Activated CD8-positive, alpha-beta memory T cell treated with anti-CD3 and anti-CD28 coated beads for 36 hours (primary cell): ENCODE measurements around the gene SVOPL. TPM values are rescaled to one million over a fixed set of nuclear protein-coding genes. Genes with fewer than 3 reads are reported as not detected.
"Not testable (repeated sequence)": the region's sequence is repeated elsewhere in the genome, so short reads cannot be mapped to it uniquely, and the experiment has no call there.

Experiments
- CTCF ChIA-PET: fragments of 350-600 bp; sonication (Branson Sonifier 250); formaldehyde crosslinking; loops from one replicate; lab custom pipeline; 2021; ENCODE audit warnings: antibody characterized with exemption; lab: Charles Lee
- POLR2A ChIA-PET: fragments of 350-600 bp; sonication (Branson Sonifier 250); formaldehyde crosslinking; loops from one replicate; lab custom pipeline; 2021; ENCODE audit warnings: antibody characterized with exemption; lab: Charles Lee
- total RNA-seq, 2 experiments: library from RNA; stranded (reverse); gene quantifications; one replicate each; pipeline ENCODE4 v1.2.3, GENCODE V29; 2021

The SVOPL gene
- total RNA-seq, 2 experiments from 2014 or later, result not detected

DNA sequence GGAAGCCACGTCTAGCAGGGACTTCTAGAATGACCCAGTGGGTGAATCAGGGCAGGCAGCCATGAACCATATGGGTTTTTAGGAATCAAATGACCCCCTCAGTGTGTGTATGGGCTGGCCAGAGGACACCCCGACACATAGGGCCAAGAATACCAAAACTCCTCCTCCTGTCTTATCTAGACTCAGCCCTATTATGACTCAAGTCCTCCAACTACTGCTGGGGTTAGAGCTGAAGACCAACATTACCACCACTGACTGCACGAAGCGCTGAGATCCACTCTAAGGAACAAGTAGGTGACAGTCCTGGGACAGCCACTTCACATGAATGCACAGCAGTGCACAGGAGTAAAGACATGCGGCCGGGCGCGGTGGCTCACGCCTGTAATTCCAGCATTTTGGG, 11.5 kb upstream of the SVOPL start:
- CTCF ChIA-PET, result no interaction called here
- POLR2A ChIA-PET, result no interaction called here

DNA sequence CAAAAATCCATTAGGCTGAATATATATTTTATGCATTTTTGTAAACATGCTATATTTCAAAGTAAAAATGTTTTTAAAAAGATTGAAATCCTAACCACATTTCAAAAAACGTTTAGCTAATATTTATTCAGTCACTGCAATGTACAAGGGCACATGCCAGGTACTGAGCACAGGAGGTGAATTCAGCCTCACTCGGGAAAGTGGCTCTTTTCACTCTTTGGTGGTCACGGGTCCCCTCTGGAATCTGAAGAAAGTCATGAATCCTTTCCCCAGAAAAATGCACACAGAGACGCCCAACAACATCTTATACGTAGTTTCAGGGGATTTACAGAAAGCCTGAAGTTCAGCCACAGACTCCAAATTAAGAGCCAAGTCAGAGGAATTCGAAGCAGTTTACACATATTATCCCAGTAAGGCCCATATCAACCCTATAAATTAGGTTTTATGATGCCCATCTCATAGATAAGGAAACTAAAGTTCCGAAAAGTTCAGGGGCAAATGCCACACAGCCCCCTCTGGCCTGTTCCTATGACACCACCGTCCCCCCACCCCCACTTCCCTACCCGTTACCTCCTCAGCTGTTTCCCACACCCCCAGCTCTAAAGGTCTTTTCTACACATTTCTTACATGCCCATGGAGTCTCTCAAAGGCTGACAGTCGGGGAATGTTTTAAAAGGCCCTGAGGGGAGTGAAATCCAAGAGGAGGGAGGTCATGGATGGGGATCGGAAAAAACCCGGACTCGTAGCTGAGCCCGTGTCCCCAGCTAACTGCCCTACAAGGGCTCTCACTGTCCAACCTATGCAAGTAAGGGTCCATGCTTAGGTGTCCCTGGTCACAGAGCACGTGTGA, 9.6 kb upstream of the SVOPL start:
- POLR2A ChIA-PET, result no interaction called here

DNA sequence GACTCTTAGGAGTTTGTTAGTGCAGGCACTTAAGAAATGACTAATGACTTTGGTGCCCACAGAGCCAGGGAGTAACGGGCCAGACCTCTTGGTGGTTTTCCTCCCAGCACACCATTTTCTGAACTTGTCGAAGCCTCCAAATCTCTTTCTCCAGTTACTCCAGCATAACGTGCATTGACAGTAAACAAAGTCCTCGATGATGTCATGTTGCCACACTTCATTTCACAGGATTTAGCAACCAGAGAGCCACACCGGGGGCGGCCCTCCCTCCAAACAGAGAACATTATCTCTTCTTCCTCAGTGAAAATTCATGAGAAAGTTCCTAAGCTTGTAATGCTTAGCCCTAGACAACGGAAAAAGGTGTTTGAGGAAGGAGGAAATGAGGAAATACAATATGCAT, 4.0 kb upstream of the SVOPL start:
- POLR2A ChIA-PET, result no interaction called here
- CTCF ChIA-PET, result interaction anchor here (1.1 kb wide), 1 partner anchor 180 kb away, joined by 3 read pairs; no protein-coding TSS in a partner anchor

More for the DNA sequence above, 9.6 kb upstream of the SVOPL start:
- CTCF ChIA-PET, result no interaction called here

DNA sequence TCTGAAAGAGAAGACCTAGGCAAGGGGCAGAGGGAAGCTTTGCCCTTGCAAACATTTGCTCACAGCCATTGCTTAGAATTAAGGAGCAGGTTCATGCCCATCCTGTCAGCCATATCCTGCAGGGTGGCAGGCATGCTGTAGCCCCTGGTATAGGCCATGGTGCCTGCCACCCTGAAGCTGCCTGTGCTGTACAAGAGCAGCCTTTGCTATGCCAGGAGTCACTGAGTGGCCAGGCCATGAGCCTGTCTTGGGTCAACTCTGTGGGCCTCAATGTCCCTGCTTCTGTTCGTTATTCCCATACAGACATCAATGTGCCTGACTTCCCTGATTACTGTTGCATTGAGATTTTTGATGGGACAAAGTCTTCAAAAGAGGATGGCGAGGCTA, 368 bp upstream of the SVOPL start:
- ChIA-PET POLR2A (interaction anchor here (0.7 kb wide), 1 partner anchor 260 kb away, joined by 4 read pairs; no protein-coding TSS in a partner anchor), CTCF (no interaction called here)

DNA sequence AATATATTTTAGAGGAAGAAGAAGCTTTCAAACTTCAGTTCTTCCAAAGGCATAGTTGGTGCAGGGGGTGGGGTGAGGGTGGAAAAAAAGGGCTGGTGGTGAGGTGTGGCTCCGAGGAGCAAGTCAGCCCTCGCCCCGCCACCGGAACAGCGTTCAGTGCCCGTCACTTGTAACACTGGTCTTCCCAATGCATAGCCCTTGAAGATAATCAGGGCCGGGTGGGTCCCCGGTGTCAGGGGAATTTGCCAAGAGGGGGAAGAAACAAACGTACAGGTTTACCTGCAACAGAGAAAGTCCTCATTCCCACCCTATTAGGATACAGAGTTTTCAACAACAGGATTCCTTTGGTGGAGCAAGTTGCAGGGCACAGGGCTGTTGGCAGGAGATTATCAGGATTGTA, 1.5 kb downstream of the SVOPL start:
- POLR2A ChIA-PET, result no interaction called here
- CTCF ChIA-PET, result interaction anchor here (0.7 kb wide), 1 partner anchor 538 kb away, joined by 5 read pairs; no protein-coding TSS in a partner anchor

DNA sequence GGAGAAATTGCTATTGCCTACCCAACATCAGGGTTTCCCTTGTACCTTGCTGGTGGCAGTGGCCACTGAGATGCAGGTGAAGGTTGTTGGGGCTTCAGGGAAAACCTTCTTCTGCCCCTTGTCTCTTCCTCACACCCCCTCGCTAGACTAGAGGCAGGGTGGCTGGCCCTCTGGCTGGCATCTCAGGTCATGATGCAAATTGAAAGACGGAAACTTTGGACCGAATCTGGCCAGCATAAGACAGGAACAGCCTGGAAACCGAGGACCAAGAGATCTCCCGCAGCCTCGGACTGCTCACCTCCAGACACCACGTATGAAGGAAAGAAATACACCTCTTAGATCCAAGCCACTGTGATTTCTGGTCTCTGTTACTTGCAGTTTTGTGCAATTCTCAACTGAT, 2.9 kb downstream of the SVOPL start:
- POLR2A ChIA-PET, result no interaction called here
- CTCF ChIA-PET, result no interaction called here

DNA sequence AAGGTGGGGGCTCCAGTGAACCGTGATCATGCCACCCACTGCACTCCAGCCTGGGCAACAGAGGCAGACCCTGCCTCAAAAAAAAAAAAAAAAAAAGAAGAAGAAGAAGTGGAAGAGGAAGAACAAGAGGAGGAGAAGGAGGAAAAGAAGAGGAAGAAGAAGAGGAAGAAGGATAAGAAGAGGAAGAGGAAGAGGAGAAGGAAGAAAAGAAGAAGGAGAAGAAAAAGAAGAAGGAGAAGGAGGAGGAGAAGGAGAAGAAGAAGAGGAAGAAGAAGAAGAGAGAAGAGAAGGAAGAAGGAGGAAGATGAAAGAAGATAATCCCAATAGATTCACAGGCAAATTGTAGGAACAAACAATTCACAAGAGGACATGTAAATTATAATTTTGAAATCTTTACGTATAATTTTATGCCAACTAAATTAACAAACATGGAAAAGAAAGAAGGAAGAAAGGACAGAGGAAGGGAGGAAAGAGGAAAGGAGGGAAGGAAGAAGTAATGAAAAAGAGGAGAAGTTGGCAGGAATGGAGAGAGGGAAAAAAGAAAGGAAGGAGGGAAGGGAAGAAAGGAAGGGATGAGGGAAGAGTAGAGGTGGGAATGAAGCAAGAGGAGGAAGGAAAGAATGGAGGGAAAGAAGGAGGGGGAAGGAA, 3.5 kb downstream of the SVOPL start:
- CTCF ChIA-PET, result no interaction called here
- POLR2A ChIA-PET, result no interaction called here

DNA sequence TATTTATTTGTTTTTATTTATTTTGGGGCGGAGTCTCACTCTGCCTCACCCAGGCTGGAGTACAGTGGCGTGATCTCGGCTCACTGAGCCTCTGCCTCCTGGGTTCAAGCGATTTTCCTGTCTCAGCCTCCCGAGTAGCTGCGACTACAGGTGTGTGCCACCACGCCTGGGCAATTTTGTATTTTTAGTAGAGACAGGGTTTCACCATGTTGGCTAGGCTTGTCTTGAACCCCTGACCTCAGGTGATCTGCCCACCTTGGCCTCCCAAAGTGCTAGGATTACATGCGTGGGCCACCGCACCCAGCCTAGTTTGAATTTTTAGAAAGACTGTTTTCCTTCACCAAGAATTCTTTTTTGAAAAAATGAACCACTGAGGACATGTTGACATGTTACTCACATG, 5.4 kb downstream of the SVOPL start:
- POLR2A ChIA-PET, CTCF ChIA-PET: not testable (repeated sequence)

DNA sequence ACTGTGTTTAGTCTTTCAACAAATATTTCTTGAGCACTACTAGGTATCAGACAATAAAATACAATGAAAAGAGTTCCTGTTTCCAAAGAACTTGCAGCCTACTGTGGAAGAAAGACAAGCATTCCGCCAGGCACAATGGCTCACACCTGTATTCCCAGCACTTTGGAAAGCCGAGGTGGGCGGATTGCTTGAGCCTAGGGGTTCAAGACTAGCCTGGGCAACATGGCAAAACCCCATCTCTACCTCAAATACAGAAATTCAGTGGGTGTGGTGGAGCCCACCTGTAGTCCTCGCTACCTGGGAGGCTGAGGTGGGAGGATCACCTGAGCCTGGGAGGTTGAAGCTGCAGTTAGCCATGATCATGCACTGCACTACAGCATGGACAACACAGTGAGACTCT, 6.1 kb downstream of the SVOPL start:
- ChIA-PET CTCF (no interaction called here), POLR2A (no interaction called here)

DNA sequence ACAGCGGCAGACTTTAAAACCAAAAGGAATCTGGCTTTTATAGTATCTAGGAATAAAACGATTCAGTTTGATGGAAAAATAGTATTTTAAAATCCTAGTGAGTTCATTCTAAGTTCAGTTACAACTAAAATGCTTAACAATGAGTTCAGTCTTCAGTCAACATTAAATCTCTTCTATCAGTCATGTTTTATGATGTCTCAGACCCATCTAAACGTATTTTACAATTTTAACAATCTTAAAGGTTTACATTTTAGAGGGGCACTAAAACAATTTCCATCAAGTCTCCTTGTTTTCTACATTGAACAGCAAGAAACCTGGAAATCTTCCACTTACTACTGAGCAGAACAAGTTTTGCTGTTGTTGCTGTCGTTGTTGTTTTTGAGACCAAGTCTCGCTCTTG, 10.0 kb downstream of the SVOPL start:
- ChIA-PET CTCF (no interaction called here), POLR2A (no interaction called here)

DNA sequence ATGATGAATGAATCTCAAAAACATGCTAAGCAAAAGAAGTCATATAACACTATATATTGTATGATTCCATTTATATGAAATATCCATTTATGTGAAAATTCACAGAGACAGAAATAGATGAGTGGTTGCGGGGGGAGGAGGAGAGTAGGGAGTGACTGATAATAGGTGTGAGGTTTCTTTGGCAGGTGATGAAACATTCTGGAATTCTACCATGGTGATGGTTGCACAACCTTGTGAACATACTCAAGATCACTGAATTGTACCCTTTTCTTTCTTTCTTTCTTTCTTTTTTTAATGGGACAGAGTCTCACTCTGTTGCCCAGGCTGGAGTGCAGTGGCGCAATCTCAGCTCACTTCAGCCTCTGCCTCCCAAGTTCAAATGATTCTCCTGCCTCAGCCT, 10.7 kb downstream of the SVOPL start:
- ChIA-PET POLR2A (no interaction called here), CTCF (no interaction called here)

DNA sequence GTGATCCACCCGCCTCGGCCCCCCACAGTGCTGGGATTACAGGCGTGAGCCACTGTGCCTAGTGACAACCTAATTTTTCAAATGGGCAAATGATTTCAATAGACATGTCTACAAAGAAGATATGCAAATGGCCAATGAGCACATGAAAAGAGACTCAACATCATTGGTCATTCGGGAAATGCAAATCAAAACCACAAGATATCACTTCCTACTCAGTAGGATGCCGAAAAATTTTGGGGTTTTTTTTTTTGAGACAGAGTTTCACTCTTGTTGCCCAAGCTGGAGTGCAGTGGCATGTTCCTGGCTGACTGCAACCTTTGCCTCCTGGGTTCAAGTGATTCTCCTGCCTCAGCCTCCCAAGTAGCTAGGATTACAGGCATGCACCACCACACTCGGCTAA, 13.1 kb downstream of the SVOPL start:
- POLR2A ChIA-PET, CTCF ChIA-PET: not testable (repeated sequence)

DNA sequence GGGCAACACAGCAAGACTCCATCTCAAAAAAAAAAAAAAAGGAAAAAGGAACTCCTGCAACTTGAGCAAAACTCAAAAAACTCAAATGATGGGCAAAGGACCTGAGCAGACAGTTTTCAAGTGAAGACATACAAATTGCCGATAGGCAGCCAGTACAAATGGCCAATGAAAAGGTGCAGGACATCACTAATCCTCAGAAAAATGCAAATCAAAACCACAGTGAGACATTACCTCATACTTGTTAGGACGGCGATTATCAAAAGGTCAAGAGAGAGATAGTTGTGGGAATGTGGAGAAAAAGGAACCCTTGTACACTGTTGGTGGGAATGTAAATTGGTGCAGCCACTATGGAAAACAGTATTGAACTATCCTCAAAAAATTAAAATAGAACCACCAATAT, 16.8 kb downstream of the SVOPL start:
- POLR2A ChIA-PET, result no interaction called here
- CTCF ChIA-PET, result no interaction called here

DNA sequence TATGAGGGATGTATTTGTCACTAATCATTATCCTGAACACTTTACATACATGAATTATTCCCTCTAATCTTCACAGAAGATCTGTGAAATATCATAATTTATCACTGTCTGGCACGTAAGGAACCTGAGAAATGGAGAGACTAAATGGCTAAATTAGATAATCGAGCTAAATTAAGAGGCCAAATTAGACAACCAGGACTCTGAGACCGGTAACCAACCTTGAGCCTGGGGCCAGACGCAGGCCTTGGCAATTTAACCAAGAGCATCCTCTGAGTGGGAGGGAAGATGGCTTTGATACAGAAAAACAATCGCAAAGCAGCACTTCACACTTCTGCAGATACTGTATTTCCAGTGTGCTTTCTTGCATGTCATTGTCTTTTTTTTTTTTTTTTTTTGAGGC, 21.4 kb downstream of the SVOPL start:
- POLR2A ChIA-PET, result no interaction called here
- CTCF ChIA-PET, result no interaction called here

DNA sequence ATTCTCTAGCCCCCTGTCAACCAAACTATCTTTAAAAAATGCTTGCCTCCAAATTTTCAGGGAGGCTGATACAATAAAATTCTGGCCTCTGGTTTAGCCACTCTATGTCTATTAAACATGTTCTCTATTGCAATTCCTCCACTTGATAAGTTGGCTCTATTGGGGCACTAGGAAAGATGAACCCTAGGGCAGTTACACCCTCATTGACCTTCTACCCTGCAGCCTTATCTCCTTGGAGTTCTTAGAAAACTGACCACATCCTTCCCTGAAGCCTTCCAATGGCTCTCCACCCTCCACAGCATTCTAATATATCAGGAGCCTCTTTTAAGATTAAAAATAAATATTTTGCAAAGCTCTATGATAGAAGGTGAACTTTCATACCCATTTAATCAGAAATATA, 30.6 kb downstream of the SVOPL start:
- ChIA-PET CTCF (no interaction called here), POLR2A (no interaction called here)

DNA sequence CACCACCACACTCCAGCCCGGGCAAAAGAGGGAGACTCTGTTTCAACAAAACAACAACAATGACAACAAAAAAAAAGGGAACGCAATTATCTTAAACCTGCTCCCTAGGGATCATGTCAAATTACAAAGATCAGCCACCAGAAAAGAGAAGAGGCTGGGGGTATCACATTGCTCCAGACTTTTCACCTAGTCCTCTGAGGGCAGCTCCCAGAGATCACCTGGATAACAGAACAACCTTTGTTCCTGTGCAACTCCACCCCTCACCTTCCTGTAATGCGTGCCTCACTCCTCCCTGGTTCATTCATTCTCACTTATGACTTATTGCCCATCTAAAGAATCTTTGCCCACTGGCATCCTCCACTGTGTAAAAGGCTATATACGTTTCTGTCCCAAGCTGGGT, 31.8 kb downstream of the SVOPL start:
- CTCF ChIA-PET, result no interaction called here

DNA sequence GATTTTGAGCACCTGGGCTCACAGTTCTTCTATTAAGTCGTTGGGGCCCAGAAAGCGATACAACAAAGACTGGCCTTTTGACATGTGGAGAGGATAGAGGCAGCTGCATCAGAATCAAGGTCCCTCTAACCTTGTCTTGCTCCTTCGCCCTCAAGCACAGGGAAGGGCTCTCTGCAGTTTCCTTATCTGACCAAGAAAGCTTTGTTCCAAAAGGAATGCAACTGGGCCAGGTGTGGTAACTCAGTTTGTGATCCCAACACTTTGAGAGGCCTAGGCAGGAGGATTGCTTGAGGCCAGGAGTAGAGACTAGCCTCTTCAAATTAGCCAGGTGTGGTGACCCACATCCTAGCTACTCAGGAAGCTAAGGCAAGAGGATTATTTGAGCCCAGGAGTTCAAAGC, 32.2 kb downstream of the SVOPL start:
- POLR2A ChIA-PET, result no interaction called here
- CTCF ChIA-PET, result no interaction called here

More for the DNA sequence above, 31.8 kb downstream of the SVOPL start:
- POLR2A ChIA-PET, result no interaction called here

DNA sequence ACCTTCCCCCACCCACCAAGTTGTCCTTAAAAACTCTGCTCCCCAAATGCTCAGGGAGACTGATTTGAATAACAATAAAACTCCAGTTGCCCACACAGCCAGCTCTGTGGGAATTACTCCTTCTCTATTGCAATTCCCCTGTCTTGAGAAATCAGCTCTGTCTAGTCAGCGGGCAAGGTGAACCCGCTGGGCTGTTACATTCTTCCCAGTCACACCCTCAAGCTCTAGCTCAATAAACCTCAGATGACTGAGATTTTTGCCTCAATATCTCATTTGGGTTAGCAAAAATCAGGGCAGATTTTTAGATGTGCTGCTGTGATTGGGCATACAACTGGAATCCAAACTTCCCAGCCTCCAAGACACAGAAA, 32.9 kb downstream of the SVOPL start:
- POLR2A ChIA-PET, result no interaction called here
- CTCF ChIA-PET, result no interaction called here

DNA sequence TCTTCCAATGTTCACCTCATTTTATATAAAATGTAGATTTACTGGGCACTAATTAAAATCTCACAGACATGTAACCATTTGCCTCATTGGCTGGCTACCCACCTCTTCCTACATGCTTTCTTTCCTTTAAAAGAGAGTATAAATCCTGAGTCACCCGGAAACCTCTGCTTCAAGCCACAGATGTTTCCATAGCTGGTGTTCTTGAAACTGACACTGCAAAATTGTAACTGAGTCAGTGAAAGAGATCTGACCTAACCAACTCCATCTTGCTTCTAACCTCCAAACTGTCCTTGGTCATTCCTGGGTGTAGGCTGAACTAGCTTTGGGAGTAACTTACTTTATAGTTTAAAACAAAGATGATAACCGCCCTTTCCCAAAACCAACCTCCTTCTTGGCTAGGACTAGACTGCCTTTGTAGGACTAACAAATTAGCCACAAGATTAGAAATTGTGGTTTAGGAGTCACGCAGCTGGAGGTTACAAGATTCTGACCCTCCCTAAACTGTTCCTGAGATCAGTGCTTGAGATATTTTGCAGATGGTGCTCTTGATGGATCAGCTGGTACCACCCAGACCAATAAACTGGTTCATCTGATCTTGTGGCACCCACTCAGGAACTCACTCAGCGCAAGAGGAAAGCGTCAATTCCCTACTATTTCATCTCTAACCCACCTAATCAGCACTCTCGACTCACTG, 33.5 kb downstream of the SVOPL start:
- POLR2A ChIA-PET, result no interaction called here
- CTCF ChIA-PET, result interaction anchor here (1.1 kb wide), 1 partner anchor 41 kb away, joined by 5 read pairs; no protein-coding TSS in a partner anchor

DNA sequence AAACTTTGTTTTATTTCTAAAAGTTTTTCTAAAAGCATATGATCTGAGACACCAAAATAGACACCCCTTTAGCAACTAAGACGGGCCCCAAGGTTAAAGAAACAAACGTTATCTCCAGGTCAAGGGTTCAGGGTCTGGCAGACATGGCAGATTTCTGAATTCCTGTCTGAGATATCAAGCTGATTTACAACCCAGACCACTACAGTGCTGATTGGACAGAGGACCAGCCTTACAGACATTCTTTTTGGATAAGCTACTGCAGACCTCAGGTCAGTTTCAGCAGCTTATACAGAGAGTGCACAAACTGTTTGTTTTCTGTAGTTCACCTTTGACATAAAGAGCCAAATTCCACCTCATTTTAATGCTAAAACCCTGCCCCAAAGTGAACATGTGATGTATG, 34.8 kb downstream of the SVOPL start:
- ChIA-PET CTCF (interaction anchor here (1.1 kb wide), 1 partner anchor 43 kb away, joined by 5 read pairs; no protein-coding TSS in a partner anchor), POLR2A (no interaction called here)
